Measurements from ENCODE around the gene SLC35E3.
"Not testable (repeated sequence)": the region's sequence is repeated elsewhere in the genome, so short reads cannot be mapped to it uniquely, and the experiment has no call there.

SLC35E3 gene

DNA sequence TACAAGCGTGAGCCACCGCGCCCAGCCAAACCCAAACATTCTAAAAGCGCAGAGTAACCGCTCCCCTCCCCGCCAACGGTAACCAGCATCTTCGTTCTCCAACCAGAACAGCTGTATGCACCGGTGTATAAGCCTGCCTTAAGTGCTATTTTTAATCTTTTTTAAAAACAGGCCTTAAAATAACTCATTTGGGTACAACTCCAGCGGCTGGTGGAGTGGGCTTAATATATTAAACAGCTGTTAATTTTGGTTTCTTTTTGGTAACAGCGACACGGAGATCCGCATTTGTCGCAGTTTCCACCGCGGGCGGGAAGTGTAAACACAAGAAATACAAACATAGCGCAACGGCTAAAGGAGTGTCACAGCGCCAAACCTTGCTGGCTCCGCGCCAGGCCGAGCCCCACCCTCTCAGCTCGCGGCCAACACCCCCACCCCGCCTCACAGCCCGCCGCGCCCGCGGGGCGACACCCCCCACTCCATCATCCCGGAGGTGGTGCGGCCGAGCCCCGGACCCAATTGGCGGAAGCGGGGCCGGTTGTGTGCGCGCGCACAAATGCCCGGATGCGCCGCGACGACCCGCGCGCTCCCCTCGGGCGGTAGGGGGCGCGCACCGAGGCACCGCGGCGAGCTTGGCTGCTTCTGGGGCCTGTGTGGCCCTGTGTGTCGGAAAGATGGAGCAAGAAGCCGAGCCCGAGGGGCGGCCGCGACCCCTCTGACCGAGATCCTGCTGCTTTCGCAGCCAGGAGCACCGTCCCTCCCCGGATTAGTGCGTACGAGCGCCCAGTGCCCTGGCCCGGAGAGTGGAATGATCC, 61.8 kb downstream of the SLC35E3 start, which contains the start of gene MDM2:
MDM2 (plus strand) TSS at position 602 of the 812 bp plus-strand sequence. CDS start 301 bp downstream, outside the sequence.
- H2AFZ ChIP-seq (ENCODE audit: low read length) = no peak within 1 kb of the TSS
- H4K20me1 ChIP-seq (ENCODE audit: insufficient read depth, low read length) = no peaks in the 10 kb centered on the region
- no peaks in the 10 kb centered on the region for H3K27me3 ChIP-seq (ENCODE audit: insufficient read depth, low read length)
- no peaks in the 10 kb centered on the region for H3K9me2 ChIP-seq (ENCODE audit: low read depth, low read length)
- H3K36me3 ChIP-seq (ENCODE audit: insufficient read depth, low read length) = peaks cover 40% of the 10 kb centered on the region
- peak within 1 kb of the TSS; percentile 99 for H3K27ac ChIP-seq (ENCODE audit: low read depth, low read length, poor library complexity, severe bottlenecking)
- H3K4me1 ChIP-seq (ENCODE audit: insufficient read depth, low read length, severe bottlenecking) = peaks cover 68% of the 10 kb centered on the region
- peak within 1 kb of the TSS; percentile 98 for H3K9ac ChIP-seq (ENCODE audit: low read length)
- peak within 1 kb of the TSS; percentile 69 for H3K4me2 ChIP-seq (ENCODE audit: low read length)
- peak within 1 kb of the TSS; percentile 85 for H3K4me3 ChIP-seq (ENCODE audit: low read depth, low read length, poor library complexity, severe bottlenecking)
- H3K9me3 ChIP-seq (ENCODE audit: low read length) = no peaks in the 10 kb centered on the region
- TF ChIP-seq, protein P1, sequence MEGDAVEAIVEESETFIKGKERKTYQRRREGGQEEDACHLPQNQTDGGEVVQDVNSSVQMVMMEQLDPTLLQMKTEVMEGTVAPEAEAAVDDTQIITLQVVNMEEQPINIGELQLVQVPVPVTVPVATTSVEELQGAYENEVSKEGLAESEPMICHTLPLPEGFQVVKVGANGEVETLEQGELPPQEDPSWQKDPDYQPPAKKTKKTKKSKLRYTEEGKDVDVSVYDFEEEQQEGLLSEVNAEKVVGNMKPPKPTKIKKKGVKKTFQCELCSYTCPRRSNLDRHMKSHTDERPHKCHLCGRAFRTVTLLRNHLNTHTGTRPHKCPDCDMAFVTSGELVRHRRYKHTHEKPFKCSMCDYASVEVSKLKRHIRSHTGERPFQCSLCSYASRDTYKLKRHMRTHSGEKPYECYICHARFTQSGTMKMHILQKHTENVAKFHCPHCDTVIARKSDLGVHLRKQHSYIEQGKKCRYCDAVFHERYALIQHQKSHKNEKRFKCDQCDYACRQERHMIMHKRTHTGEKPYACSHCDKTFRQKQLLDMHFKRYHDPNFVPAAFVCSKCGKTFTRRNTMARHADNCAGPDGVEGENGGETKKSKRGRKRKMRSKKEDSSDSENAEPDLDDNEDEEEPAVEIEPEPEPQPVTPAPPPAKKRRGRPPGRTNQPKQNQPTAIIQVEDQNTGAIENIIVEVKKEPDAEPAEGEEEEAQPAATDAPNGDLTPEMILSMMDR (IDR thresholded peaks at IDR 0.05; ENCODE audit: low read length) = peak; percentile 68
- no peak for TF ChIP-seq EZH2 (IDR thresholded peaks at IDR 0.05; ENCODE audit: borderline replicate concordance, low read length)
- H3F3A ChIP-seq (ENCODE audit: insufficient read depth, low read length) = peaks cover 4% of the 10 kb centered on the region; the same call in 1 of the 2 replicates
- peaks cover 41% of the 10 kb centered on the region for H3K79me2 ChIP-seq (ENCODE audit: insufficient read depth, low read length)

DNA sequence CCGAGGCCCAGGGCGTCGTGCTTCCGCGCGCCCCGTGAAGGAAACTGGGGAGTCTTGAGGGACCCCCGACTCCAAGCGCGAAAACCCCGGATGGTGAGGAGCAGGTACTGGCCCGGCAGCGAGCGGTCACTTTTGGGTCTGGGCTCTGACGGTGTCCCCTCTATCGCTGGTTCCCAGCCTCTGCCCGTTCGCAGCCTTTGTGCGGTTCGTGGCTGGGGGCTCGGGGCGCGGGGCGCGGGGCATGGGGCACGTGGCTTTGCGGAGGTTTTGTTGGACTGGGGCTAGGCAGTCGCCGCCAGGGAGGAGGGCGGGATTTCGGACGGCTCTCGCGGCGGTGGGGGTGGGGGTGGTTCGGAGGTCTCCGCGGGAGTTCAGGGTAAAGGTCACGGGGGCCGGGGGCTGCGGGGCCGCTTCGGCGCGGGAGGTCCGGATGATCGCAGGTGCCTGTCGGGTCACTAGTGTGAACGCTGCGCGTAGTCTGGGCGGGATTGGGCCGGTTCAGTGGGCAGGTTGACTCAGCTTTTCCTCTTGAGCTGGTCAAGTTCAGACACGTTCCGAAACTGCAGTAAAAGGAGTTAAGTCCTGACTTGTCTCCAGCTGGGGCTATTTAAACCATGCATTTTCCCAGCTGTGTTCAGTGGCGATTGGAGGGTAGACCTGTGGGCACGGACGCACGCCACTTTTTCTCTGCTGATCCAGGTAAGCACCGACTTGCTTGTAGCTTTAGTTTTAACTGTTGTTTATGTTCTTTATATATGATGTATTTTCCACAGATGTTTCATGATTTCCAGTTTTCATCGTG, 62.6 kb downstream of the SLC35E3 start:
- Histone ChIP-seq H3K27me3 (ENCODE audit: insufficient read depth, low read length) (no peaks in the 10 kb centered on the region), H4K20me1 (ENCODE audit: insufficient read depth, low read length) (no peaks in the 10 kb centered on the region; the same call in 1 of the 2 replicates), H2AFZ (ENCODE audit: low read length) (no peak overlapping the region), H3K4me3 (ENCODE audit: low read depth, low read length, poor library complexity, severe bottlenecking) (peak overlapping the region; percentile 85), H3K9ac (ENCODE audit: low read length) (peak overlapping the region; percentile 98), H3K27ac (ENCODE audit: low read depth, low read length, poor library complexity, severe bottlenecking) (peak overlapping the region; percentile 99), H3K4me1 (ENCODE audit: insufficient read depth, low read length, severe bottlenecking) (peaks cover 72% of the 10 kb centered on the region), H3K9me2 (ENCODE audit: low read depth, low read length) (no peaks in the 10 kb centered on the region), H3F3A (ENCODE audit: insufficient read depth, low read length) (peaks cover 4% of the 10 kb centered on the region; the same call in 1 of the 2 replicates), H3K9me3 (ENCODE audit: low read length) (no peaks in the 10 kb centered on the region), H3K4me2 (ENCODE audit: low read length) (peak overlapping the region; percentile 69), H3K79me2 (ENCODE audit: insufficient read depth, low read length) (peaks cover 49% of the 10 kb centered on the region), H3K36me3 (ENCODE audit: insufficient read depth, low read length) (peaks cover 48% of the 10 kb centered on the region)
- TF ChIP-seq EZH2 (IDR thresholded peaks at IDR 0.05; ENCODE audit: borderline replicate concordance, low read length) = no peak
- TF ChIP-seq, protein P1 (IDR thresholded peaks at IDR 0.05; ENCODE audit: low read length) = no peak

- H4K20me1 ChIP-seq (ENCODE audit: insufficient read depth, low read length) = no peaks in the 10 kb centered on the region; the same call in 1 of the 2 replicates
- peaks cover 57% of the 10 kb centered on the region for H3K79me2 ChIP-seq (ENCODE audit: insufficient read depth, low read length)
- H3K27me3 ChIP-seq (ENCODE audit: insufficient read depth, low read length) = no peaks in the 10 kb centered on the region
- peaks cover 4% of the 10 kb centered on the region; the same call in 1 of the 2 replicates for H3F3A ChIP-seq (ENCODE audit: insufficient read depth, low read length)
- H3K9ac ChIP-seq (ENCODE audit: low read length) = peak overlapping the region; percentile 98
- TF ChIP-seq, protein P1 (IDR thresholded peaks at IDR 0.05; ENCODE audit: low read length) = no peak
- TF ChIP-seq EZH2 (IDR thresholded peaks at IDR 0.05; ENCODE audit: borderline replicate concordance, low read length) = no peak
- H3K4me1 ChIP-seq (ENCODE audit: insufficient read depth, low read length, severe bottlenecking) = peaks cover 73% of the 10 kb centered on the region
- H3K9me2 ChIP-seq (ENCODE audit: low read depth, low read length) = no peaks in the 10 kb centered on the region
- H3K27ac ChIP-seq (ENCODE audit: low read depth, low read length, poor library complexity, severe bottlenecking) = peak overlapping the region; percentile 99
- peak overlapping the region; percentile 85 for H3K4me3 ChIP-seq (ENCODE audit: low read depth, low read length, poor library complexity, severe bottlenecking)
- peaks cover 56% of the 10 kb centered on the region for H3K36me3 ChIP-seq (ENCODE audit: insufficient read depth, low read length)
- peak overlapping the region; percentile 69 for H3K4me2 ChIP-seq (ENCODE audit: low read length)
- H2AFZ ChIP-seq (ENCODE audit: low read length) = no peak overlapping the region
- H3K9me3 ChIP-seq (ENCODE audit: low read length) = no peaks in the 10 kb centered on the region
These were observed 63.4 kb downstream of the SLC35E3 start for GRCh38 chr12:68809190-68810026.

GRCh38 chr12:68810027-68810389, 64.0 kb downstream of the SLC35E3 start:
- Histone ChIP-seq H3K9ac (ENCODE audit: low read length) (peak overlapping the region; percentile 98), H3K4me1 (ENCODE audit: insufficient read depth, low read length, severe bottlenecking) (peaks cover 73% of the 10 kb centered on the region), H3K27ac (ENCODE audit: low read depth, low read length, poor library complexity, severe bottlenecking) (peak overlapping the region; percentile 99), H3K4me3 (ENCODE audit: low read depth, low read length, poor library complexity, severe bottlenecking) (peak overlapping the region; percentile 85), H3K79me2 (ENCODE audit: insufficient read depth, low read length) (peaks cover 63% of the 10 kb centered on the region), H3K4me2 (ENCODE audit: low read length) (peak overlapping the region; percentile 69), H3K36me3 (ENCODE audit: insufficient read depth, low read length) (peaks cover 62% of the 10 kb centered on the region)
- H4K20me1 ChIP-seq (ENCODE audit: insufficient read depth, low read length); H3F3A ChIP-seq (ENCODE audit: insufficient read depth, low read length); H2AFZ ChIP-seq (ENCODE audit: low read length); H3K27me3 ChIP-seq (ENCODE audit: insufficient read depth, low read length); H3K9me2 ChIP-seq (ENCODE audit: low read depth, low read length); H3K9me3 ChIP-seq (ENCODE audit: low read length): not testable (repeated sequence)

Measured in OCI-LY1 (cell line).